K562 (cell line): Measurements from ENCODE around the gene SIRT7. TPM values are rescaled to one million over a fixed set of nuclear protein-coding genes. Genes with fewer than 3 reads are reported as not detected.

Experiments
- ATAC-seq: fragments of 200-7000 bp; cut with Tn5 transposase; 3 replicates; pipeline ENCODE4 v1.9.1; 2020; ENCODE audit warnings: moderate library complexity
- BruUV-seq: library from RNA; stranded (reverse); fragments of 400-500 nt; replicated peaks from 2 replicates; lab custom pipeline; 2021; lab: Mats Ljungman, UMichigan
- CTCF ChIA-PET: fragments of 300-600 bp; formaldehyde crosslinking; extraction: SDS; loops from one replicate; lab custom pipeline; 2021; ENCODE audit warnings: low intra/inter-chr PET ratio; lab: Yijun Ruan, JAX
- POLR2A ChIA-PET: fragments of 300-600, 350-650 bp; sonication (Branson Sonifier 250); formaldehyde crosslinking; extraction: SDS; loops from one replicate; lab custom pipeline; 2021; ENCODE audit warnings: antibody characterized with exemption, inconsistent platforms; lab: Yijun Ruan, JAX
- DNase-seq, 4 experiments: peaks; one replicate each; pipeline versions ENCODE4 v3.0.0 to v3.0.0-alpha.2; 2011 to 2018; ENCODE audit warnings: low spot score in 3 of 4, mixed read lengths in 3 of 4; ENCODE audit errors: extremely low read depth in 1 of 4
- FAIRE-seq: peaks from 2 replicates; lab custom pipeline; 2011; peaks lifted over from hg19 to GRCh38; lab: Jason Lieb, UNC
- H2AFZ ChIP-seq: 2 replicates; pipeline ENCODE4 v1.6.0; 2011; ENCODE audit warnings: low read depth, low read length, control low read depth, inconsistent platforms
- H3K27ac ChIP-seq: fragments of 200-600 bp; 3 replicates; pipeline ENCODE4 v1.8.0; 2011; ENCODE audit warnings: low read depth, mild to moderate bottlenecking, control low read depth, inconsistent platforms, low read length, moderate library complexity, mixed read lengths; ENCODE audit errors: extremely low read depth
- H3K27me3 ChIP-seq, 2 experiments: fragments of 300-600 bp in 1 of 2; 2 replicates in 1 of 2; 3 replicates in 1 of 2; pipeline versions ENCODE4 v1.6.0 to v1.8.0; 2011; ENCODE audit warnings: inconsistent platforms in 2 of 2, low read length in 2 of 2, mild to moderate bottlenecking in 1 of 2, mixed read lengths in 1 of 2, moderate library complexity in 1 of 2; ENCODE audit not compliant: control insufficient read depth in 2 of 2, insufficient read depth in 2 of 2
- H3K36me3 ChIP-seq: fragments of 300-600 bp; 3 replicates; pipeline ENCODE4 v1.8.0; 2011; ENCODE audit warnings: mild to moderate bottlenecking, low read length, inconsistent platforms; ENCODE audit not compliant: control insufficient read depth, insufficient read depth
- H3K4me1 ChIP-seq, 2 experiments: fragments of 200-600 bp in 1 of 2; replicated peaks in 1 of 2; 2 replicates in 1 of 2; 3 replicates in 1 of 2; pipeline versions ENCODE4 v1.5.1 to v1.8.0; 2011; ENCODE audit warnings: inconsistent platforms in 2 of 2, low read length in 2 of 2, mild to moderate bottlenecking in 1 of 2, mixed read lengths in 1 of 2, moderate library complexity in 1 of 2; ENCODE audit not compliant: control insufficient read depth in 2 of 2, insufficient read depth in 2 of 2
- H3K4me2 ChIP-seq: 2 replicates; pipeline ENCODE4 v1.6.1; 2011; ENCODE audit warnings: low read length, control low read depth, inconsistent platforms, mixed read lengths; ENCODE audit not compliant: insufficient read depth
- H3K4me3 ChIP-seq: fragments of 200-600 bp; sonication (generic), shearing (Covaris generic); 2 replicates; pipeline ENCODE4 v1.5.1; 2016; ENCODE audit warnings: control low read depth, inconsistent platforms
- H3K79me2 ChIP-seq: fragments of 200-600 bp; 3 replicates; pipeline ENCODE4 v1.8.0; 2011; ENCODE audit warnings: low read length, inconsistent platforms; ENCODE audit not compliant: control insufficient read depth, insufficient read depth
- H3K9ac ChIP-seq, 2 experiments: 2 replicates each; pipeline versions ENCODE4 v1.6.0 to v1.6.1; 2011; ENCODE audit warnings: low read depth in 2 of 2, low read length in 2 of 2, control low read depth in 1 of 2, inconsistent platforms in 1 of 2, mild to moderate bottlenecking in 1 of 2, mixed read lengths in 1 of 2; ENCODE audit not compliant: insufficient read depth in 1 of 2
- H3K9me1 ChIP-seq: one replicate; pipeline ENCODE4 v1.6.0; 2011; ENCODE audit warnings: inconsistent platforms, mild to moderate bottlenecking, low read length, moderate library complexity; ENCODE audit not compliant: control insufficient read depth, insufficient read depth
- H3K9me3 ChIP-seq: replicated peaks from 2 replicates; pipeline ENCODE4 v1.5.1; 2011; ENCODE audit warnings: low read depth, low read length, inconsistent platforms; ENCODE audit not compliant: control insufficient read depth, insufficient read depth
- H4K20me1 ChIP-seq: replicated peaks from 2 replicates; pipeline ENCODE4 v1.6.1; 2011; ENCODE audit warnings: low read length, inconsistent platforms, mixed read lengths; ENCODE audit not compliant: control insufficient read depth, insufficient read depth
- EHMT2 ChIP-seq: fragments of 450-650 bp; IDR thresholded peaks from 2 replicates; pipeline ENCODE4 v1.6.1; 2018; ENCODE audit warnings: antibody characterized with exemption
- ELK3 ChIP-seq: fragments of 450-650 bp; formaldehyde crosslinking; IDR thresholded peaks from 2 replicates; pipeline ENCODE4 v1.4.0; 2020; ENCODE audit warnings: mild to moderate bottlenecking
- MBD1 ChIP-seq: fragments of 250-450 bp; sonication (Bioruptor Pico); IDR thresholded peaks from 2 replicates; pipeline ENCODE4 v1.8.0; 2022; ENCODE audit warnings: inconsistent platforms
- OTX1 ChIP-seq: fragments of 450-650 bp; formaldehyde crosslinking; IDR thresholded peaks from 2 replicates; pipeline ENCODE4 v1.4.0; 2022; ENCODE audit warnings: mild to moderate bottlenecking
- POLR2A ChIP-seq: fragments of 450-650 bp; conservative IDR thresholded peaks from 2 replicates; pipeline ENCODE4 v1.6.1; 2016
- POLR2AphosphoS2 ChIP-seq: IDR thresholded peaks from 2 replicates; pipeline ENCODE4 v1.6.1; 2012; ENCODE audit warnings: low read length, improper control_type of control experiment
- POLR2B ChIP-seq: fragments of 450-650 bp; IDR thresholded peaks from 2 replicates; pipeline ENCODE4 v1.6.1; 2018; ENCODE audit warnings: low read depth; ENCODE audit not compliant: partially characterized antibody
- POLR2G ChIP-seq: fragments of 200-400 bp; formaldehyde crosslinking; IDR thresholded peaks from 2 replicates; pipeline ENCODE4 v1.6.1; 2017; ENCODE audit warnings: low read depth, mild to moderate bottlenecking, antibody characterized with exemption, low read length, moderate library complexity
- RBM22 ChIP-seq: fragments of 200-400 bp; formaldehyde crosslinking; IDR thresholded peaks from 2 replicates; pipeline ENCODE4 v1.6.1; 2018; ENCODE audit warnings: low read length, low read depth; ENCODE audit not compliant: poor library complexity, severe bottlenecking
- SIRT6 ChIP-seq: IDR thresholded peaks from one replicate; pipeline ENCODE4 v1.6.1; 2012; ENCODE audit warnings: low read depth, mild to moderate bottlenecking, control low read depth, inconsistent platforms, low read length, moderate library complexity
- SNRNP70 ChIP-seq: fragments of 200-400 bp; formaldehyde crosslinking; optimal IDR thresholded peaks from 2 replicates; pipeline ENCODE3; 2017; ENCODE audit warnings: low read depth, low read length
- SUPT5H ChIP-seq: fragments of 450-650 bp; IDR thresholded peaks from 2 replicates; pipeline ENCODE4 v1.6.1; 2016
- TAF15 ChIP-seq: fragments of 200-400 bp; formaldehyde crosslinking; IDR thresholded peaks from 2 replicates; pipeline ENCODE4 v1.6.1; 2017; ENCODE audit warnings: mild to moderate bottlenecking, low read depth, low read length, moderate library complexity
- ZNF507 ChIP-seq: conservative IDR thresholded peaks from 2 replicates; pipeline ENCODE4 v1.6.1; 2017; ENCODE audit warnings: missing genetic modification characterization, missing compliant biosample characterization
- ZNF764 ChIP-seq: fragments of 250-450 bp; sonication (Bioruptor Pico); IDR thresholded peaks from 2 replicates; pipeline ENCODE4 v1.4.0; 2020; ENCODE audit warnings: low read depth, mild to moderate bottlenecking, moderate library complexity
- WGBS: fragments of 100-300 bp; shearing (Covaris generic); methylation state at CpG from one replicate; pipeline ENCODE4 v1.1.6; 2016; ENCODE audit warnings: low coverage, mixed read lengths; ENCODE audit not compliant: insufficient coverage; ENCODE audit errors: missing lambda C conversion rate; 5-methylcytosine and 5-hydroxymethylcytosine counted together
- in situ Hi-C: fragments of 300-500 bp; cut with MboI; formaldehyde crosslinking; loops from 4 replicates; pipeline ENCODE4 v1.15.0; 2018; ENCODE audit warnings: inconsistent platforms, mixed read lengths
- intact Hi-C: fragments of 100-400 bp; cut with micrococcal nuclease; formaldehyde crosslinking; loops from 2 replicates; pipeline ENCODE4 v1.14.2; 2022
- polyA plus RNA-seq, 8 experiments: library from polyadenylated mRNA; depleted of rRNA in 4 of 8; stranded (reverse) in 5 of 8; unstranded in 3 of 8; fragments of >200 nt; fragmentation: Nextera tagmentation in 2 of 8; fragmentation: Illumina TruSeq in 1 of 8; extraction: Ambion mirVana in 2 of 8; extraction: Trizol in 1 of 8; gene quantifications; 2 replicates each; pipeline versions ENCODE4 v1.2.1 to v1.2.3, GENCODE V29; 2011 to 2014; ENCODE audit warnings: inconsistent platforms in 1 of 8, missing spikeins in 1 of 8
- total RNA-seq, 7 experiments: library from RNA; depleted of rRNA in 6 of 7; stranded (reverse); fragments of >200 nt in 6 of 7; fragmentation: Illumina TruSeq in 2 of 7; extraction: Trizol in 2 of 7; gene quantifications; 2 replicates each; pipeline versions ENCODE4 v1.2.1 to v1.2.3, GENCODE V29; 2011 to 2021; ENCODE audit warnings: low replicate concordance in 1 of 7

The SIRT7 gene
- total and polyA plus RNA-seq, 9 of the 15 experiments (the other 6 are each of a cell fraction or from before 2014, with no cell fraction given): 1.6 to 54.8 (median 20.3) TPM

GRCh38 chr17:81900181-81900820 is 17.7 kb downstream of the SIRT7 start:
- H3K9me3 ChIP-seq: no peaks in the 10 kb centered on the region
- ChIA-PET CTCF (no interaction called here), POLR2A (interaction anchor here (0.9 kb wide), 1 partner anchor 8 kb away, joined by 5 read pairs; the partner anchor contains the start of genes ALYREF and ANAPC11)
- H4K20me1 ChIP-seq: peaks cover 9% of the 10 kb centered on the region; the same call in 1 of the 2 replicates
- DNase-seq (no peak), ATAC-seq (no peak), FAIRE-seq (no peak)
- intact Hi-C loops (no loop called here), in situ Hi-C loops (no loop called here)
- H2AFZ ChIP-seq: no peak overlapping the region
- BruUV-seq: no TSS peak
- H3K27me3 ChIP-seq: no peaks in the 10 kb centered on the region
- no peaks in the 10 kb centered on the region for H3K9me1 ChIP-seq
- TF ChIP-seq SUPT5H (peak; percentile 60), POLR2B (peak; percentile 17), POLR2G (0 out of 2 replicates have a peak, but pooled peaks have one; percentile 15), EHMT2 (no peak), ZNF507 (tag) (no peak), ZNF764 (CRISPR knock-in tag) (0 out of 2 replicates have a peak, but pooled peaks have one; percentile 23), OTX1 (CRISPR knock-in tag) (0 out of 2 replicates have a peak, but pooled peaks have one; percentile 16), MBD1 (CRISPR knock-in tag) (no peak), ELK3 (CRISPR knock-in tag) (no peak), POLR2AphosphoS2 (peak; percentile 58; the same call in 1 of the 2 replicates), TAF15 (0 out of 2 replicates have a peak, but pooled peaks have one; percentile 39), SNRNP70 (peak; percentile 30), SIRT6 (peak; percentile 13), RBM22 (peak; percentile 8), POLR2A (peak; percentile 42)
- no peaks in the 10 kb centered on the region; the same call in 2 of the 3 replicates for H3K79me2 ChIP-seq
- peak overlapping the region in 1 of 2 experiments; percentile 43; a peak in 2 of 4 replicates for H3K9ac ChIP-seq
- H3K36me3 ChIP-seq: peaks cover 67% of the 10 kb centered on the region; the same call in 2 of the 3 replicates
- WGBS: 72% methylated on average over 15 of the region's 18 CpGs
- peaks cover 10 to 67% of the 10 kb centered on the region in 2 experiments for H3K4me1 ChIP-seq
- H3K4me3 ChIP-seq: no peak overlapping the region
- H3K4me2 ChIP-seq: no peak overlapping the region
- H3K27ac ChIP-seq: no peak overlapping the region
